Uterus (tissue), 4 donors: ENCODE data around the gene MRPS34. TPM values are rescaled to one million over a fixed set of nuclear protein-coding genes. Genes with fewer than 3 reads are reported as not detected.

Experiments
- DNase-seq, 2 donors: peaks; one replicate each; pipeline ENCODE4 v3.0.0-alpha.2; 2019 to 2020
- H3K27ac ChIP-seq, 2 donors: fragments of 200-600 bp; sonication (generic); 1 replicate in 1 of 2; 2 replicates in 1 of 2; pipeline ENCODE4 v1.5.1; 2016 to 2018
- H3K27me3 ChIP-seq, 2 donors: fragments of 200-600 bp; sonication (generic); one replicate each; pipeline ENCODE4 v1.5.1; 2018 to 2019; ENCODE audit warnings: control low read depth in 1 of 2
- H3K36me3 ChIP-seq, 2 donors: fragments of 200-600 bp; sonication (generic); one replicate each; pipeline ENCODE4 v1.5.1; 2019; ENCODE audit warnings: control low read depth in 1 of 2
- H3K4me1 ChIP-seq, 2 donors: fragments of 200-600 bp; sonication (generic); one replicate each; pipeline ENCODE4 v1.5.1; 2018 to 2019; ENCODE audit warnings: control low read depth in 1 of 2
- H3K4me3 ChIP-seq, 2 donors: fragments of 200-600 bp; sonication (generic); 1 replicate in 1 of 2; 2 replicates in 1 of 2; pipeline ENCODE4 v1.5.1; 2018 to 2019; ENCODE audit warnings: mild to moderate bottlenecking in 1 of 2
- H3K9me3 ChIP-seq, 2 donors: fragments of 200-600 bp; sonication (generic); one replicate each; pipeline ENCODE4 v1.5.1; 2019; ENCODE audit warnings: control low read depth in 1 of 2
- CTCF ChIP-seq, 4 experiments: fragments of 200-600 bp in 2 of 4; fragments of 450-650 bp in 2 of 4; sonication (generic) in 2 of 4; IDR thresholded peaks; one replicate each; pipeline ENCODE4 v1.5.1; 2016 to 2019; ENCODE audit warnings: antibody characterized with exemption in 4 of 4, mild to moderate bottlenecking in 2 of 4, moderate library complexity in 1 of 4
- POLR2A ChIP-seq, 2 donors: fragments of 450-650 bp; IDR thresholded peaks; one replicate each; pipeline ENCODE4 v1.6.1; 2016; ENCODE audit warnings: antibody characterized with exemption in 2 of 2, mild to moderate bottlenecking in 1 of 2, moderate library complexity in 1 of 2
- intact Hi-C: fragments of 100-400 bp; cut with DNase I; formaldehyde crosslinking; loops from one replicate; pipeline ENCODE4 v1.15.1; 2023; ENCODE audit warnings: low total_unique reads
- total RNA-seq, 4 donors: library from RNA; depleted of rRNA in 3 of 4; stranded (reverse); fragments of >200 nt in 3 of 4; gene quantifications; one replicate each; pipeline versions ENCODE4 v1.1.0 to v1.2.4, GENCODE V29; 2014 to 2023
- donor health status: DM: yes; HTN: yes; CAD: no.

Gene MRPS34
- total RNA-seq, 4 donors from 2014 or later: 37.3 to 158 (median 52.5) TPM

DNA sequence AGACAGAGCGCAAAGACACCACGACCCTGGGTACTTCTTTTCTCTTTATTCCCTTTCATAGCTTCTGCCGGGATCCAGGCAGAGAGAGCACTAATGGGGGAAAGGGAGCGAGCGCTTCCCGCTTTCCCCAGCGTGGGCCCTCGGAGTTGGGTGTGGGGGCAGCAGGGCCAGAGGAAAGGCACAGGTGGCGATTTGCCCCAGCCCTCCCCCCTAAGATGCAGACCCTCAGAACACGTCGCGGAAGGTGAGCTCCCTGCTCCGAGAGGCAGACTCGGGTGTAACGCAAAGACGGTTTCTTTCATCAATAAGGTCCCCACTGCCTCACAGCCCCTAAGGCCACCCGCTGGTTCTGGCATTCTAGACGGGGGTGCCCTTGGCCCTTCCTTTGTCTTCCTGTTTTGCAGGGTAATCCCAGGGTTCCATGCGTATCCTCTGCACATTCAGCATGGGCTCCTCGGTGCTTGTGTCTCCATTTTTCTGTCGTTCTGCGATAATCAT lies 1.0 kb downstream of the MRPS34 start:
- DNase-seq: no peak
- Histone ChIP-seq H3K27me3 (no peaks in the 10 kb centered on the region), H3K36me3 (no peaks in the 10 kb centered on the region), H3K27ac (peak overlapping the region; percentile 74 to 87), H3K4me1 (peaks cover 0 to 33% of the 10 kb centered on the region in 2 donors), H3K4me3 (peak overlapping the region; percentile 56 to 87), H3K9me3 (no peaks in the 10 kb centered on the region)
- TF ChIP-seq CTCF (IDR thresholded peaks at IDR 0.05) (no peak), POLR2A (IDR thresholded peaks at IDR 0.05) (no peak)
- intact Hi-C loops: no loop called here

DNA sequence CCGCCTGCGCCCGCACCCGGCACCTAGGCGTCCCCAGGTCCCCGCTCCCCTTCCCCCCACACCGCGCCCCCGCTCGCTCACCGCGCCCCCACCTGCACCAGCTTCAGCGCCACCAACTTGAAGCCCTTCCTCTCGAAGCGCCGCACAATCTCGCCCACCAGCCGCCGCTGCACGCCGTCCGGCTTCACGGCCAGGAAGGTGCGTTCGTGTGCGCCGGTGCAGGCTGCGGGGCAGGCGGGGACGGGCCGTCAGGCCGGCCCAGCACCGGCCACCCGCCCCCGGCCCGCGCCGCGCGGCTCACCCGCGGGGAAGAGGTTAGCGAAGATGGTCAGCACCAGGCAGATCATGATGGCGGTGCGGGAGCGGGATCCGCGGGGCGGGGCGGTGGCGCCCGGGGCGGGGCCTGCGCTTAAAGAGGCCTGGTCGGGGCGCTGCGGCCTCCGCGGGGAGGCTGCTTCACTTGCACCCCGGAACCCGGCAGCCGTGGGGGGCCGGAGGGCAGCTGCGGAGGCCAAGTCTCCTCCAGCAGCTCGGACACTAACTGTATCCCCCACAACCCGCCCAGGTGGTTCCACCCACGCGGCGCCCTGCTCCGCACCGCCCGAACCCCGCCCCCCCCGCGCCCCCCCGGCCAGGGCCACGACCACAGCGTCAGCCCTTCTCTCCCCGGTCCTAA lies 1.6 kb downstream of the MRPS34 start, which contains the start of gene NME3:
NME3 (minus strand) TSS at position 356 of the 676 bp plus-strand sequence; CDS start at position 347, 9 bp downstream.
- intact Hi-C loops: no loop called here
- no peak for TF ChIP-seq CTCF (IDR thresholded peaks at IDR 0.05)
- H3K4me1 ChIP-seq: peaks cover 0 to 33% of the 10 kb centered on the region in 2 donors

GRCh38 chr16:1770328-1771187 lies 2.4 kb downstream of the MRPS34 start:
- peak; percentile 70 to 72 for DNase-seq
- no peaks in the 10 kb centered on the region for H3K9me3 ChIP-seq
- H3K4me1 ChIP-seq: peaks cover 0 to 33% of the 10 kb centered on the region in 2 donors
- no peaks in the 10 kb centered on the region for H3K36me3 ChIP-seq
- no peaks in the 10 kb centered on the region for H3K27me3 ChIP-seq
- peak overlapping the region; percentile 56 to 87 for H3K4me3 ChIP-seq
- no peak for TF ChIP-seq POLR2A (IDR thresholded peaks at IDR 0.05)
- intact Hi-C loops: no loop called here
- H3K27ac ChIP-seq: peak overlapping the region; percentile 74 to 87

More for the DNA sequence above, 1.6 kb downstream of the MRPS34 start, which contains the start of gene NME3:
- Histone ChIP-seq H3K4me3 (peak within 1 kb of the TSS; percentile 56 to 87), H3K9me3 (no peaks in the 10 kb centered on the region), H3K27ac (peak within 1 kb of the TSS; percentile 80 to 87), H3K36me3 (no peaks in the 10 kb centered on the region), H3K27me3 (no peaks in the 10 kb centered on the region)
- peak; percentile 59 to 79 for DNase-seq

GRCh38 chr16:1769402-1770300 lies 3.3 kb downstream of the MRPS34 start:
- H3K4me1 ChIP-seq: peaks cover 0 to 33% of the 10 kb centered on the region in 2 donors
- TF ChIP-seq CTCF (IDR thresholded peaks at IDR 0.05): no peak
- TF ChIP-seq POLR2A (IDR thresholded peaks at IDR 0.05): no peak
- H3K36me3 ChIP-seq: no peaks in the 10 kb centered on the region
- no peaks in the 10 kb centered on the region for H3K9me3 ChIP-seq
- intact Hi-C loops: no loop called here
- H3K27me3 ChIP-seq: no peaks in the 10 kb centered on the region
- no peak for DNase-seq
- H3K27ac ChIP-seq: peak overlapping the region; percentile 74 to 87
- peak overlapping the region; percentile 56 to 87 for H3K4me3 ChIP-seq
